ENCODE data around the gene EGLN3.

DNA sequence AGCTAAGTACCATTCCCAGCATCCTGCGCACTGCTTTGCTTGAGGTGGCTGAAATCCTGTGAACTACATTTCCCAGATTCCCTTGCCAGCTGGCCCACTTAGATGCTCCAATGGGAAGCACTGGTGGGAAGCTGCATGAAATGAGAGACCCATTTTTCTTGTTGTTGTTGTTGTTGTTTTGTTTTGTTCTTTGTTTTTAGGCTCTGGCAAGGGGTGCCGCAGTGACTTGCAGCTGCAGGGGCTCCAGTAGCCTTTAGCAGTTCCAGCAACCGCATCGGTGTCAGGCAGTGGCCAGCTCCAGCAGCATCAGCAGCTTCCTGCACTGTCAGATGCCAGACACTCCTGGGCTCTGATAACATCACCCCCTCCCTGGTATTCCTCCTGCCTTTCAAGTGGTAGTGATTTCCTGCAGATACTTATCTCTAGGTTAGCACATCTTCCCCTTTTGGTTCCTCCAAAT, 8.8 kb upstream of the EGLN3 start:
- TF ChIP-seq, protein P1, sequence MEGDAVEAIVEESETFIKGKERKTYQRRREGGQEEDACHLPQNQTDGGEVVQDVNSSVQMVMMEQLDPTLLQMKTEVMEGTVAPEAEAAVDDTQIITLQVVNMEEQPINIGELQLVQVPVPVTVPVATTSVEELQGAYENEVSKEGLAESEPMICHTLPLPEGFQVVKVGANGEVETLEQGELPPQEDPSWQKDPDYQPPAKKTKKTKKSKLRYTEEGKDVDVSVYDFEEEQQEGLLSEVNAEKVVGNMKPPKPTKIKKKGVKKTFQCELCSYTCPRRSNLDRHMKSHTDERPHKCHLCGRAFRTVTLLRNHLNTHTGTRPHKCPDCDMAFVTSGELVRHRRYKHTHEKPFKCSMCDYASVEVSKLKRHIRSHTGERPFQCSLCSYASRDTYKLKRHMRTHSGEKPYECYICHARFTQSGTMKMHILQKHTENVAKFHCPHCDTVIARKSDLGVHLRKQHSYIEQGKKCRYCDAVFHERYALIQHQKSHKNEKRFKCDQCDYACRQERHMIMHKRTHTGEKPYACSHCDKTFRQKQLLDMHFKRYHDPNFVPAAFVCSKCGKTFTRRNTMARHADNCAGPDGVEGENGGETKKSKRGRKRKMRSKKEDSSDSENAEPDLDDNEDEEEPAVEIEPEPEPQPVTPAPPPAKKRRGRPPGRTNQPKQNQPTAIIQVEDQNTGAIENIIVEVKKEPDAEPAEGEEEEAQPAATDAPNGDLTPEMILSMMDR (IDR thresholded peaks at IDR 0.05; ENCODE audit: low read depth, low read length, missing input control) = no peak
- TF ChIP-seq SP1 (IDR thresholded peaks at IDR 0.05) (no peak), EGR1 (IDR thresholded peaks at IDR 0.05; ENCODE audit: low read depth in 2 of 2) (no peak)
- TF ChIP-seq, protein P2, sequence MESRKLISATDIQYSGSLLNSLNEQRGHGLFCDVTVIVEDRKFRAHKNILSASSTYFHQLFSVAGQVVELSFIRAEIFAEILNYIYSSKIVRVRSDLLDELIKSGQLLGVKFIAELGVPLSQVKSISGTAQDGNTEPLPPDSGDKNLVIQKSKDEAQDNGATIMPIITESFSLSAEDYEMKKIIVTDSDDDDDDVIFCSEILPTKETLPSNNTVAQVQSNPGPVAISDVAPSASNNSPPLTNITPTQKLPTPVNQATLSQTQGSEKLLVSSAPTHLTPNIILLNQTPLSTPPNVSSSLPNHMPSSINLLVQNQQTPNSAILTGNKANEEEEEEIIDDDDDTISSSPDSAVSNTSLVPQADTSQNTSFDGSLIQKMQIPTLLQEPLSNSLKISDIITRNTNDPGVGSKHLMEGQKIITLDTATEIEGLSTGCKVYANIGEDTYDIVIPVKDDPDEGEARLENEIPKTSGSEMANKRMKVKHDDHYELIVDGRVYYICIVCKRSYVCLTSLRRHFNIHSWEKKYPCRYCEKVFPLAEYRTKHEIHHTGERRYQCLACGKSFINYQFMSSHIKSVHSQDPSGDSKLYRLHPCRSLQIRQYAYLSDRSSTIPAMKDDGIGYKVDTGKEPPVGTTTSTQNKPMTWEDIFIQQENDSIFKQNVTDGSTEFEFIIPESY (IDR thresholded peaks at IDR 0.05) = no peak

Measured in liver (tissue), 3 donors.